Peyer's patch (tissue), 4 donors: Measurements from ENCODE around the gene PDE4D.

Experiments
- POLR2A ChIP-seq, 2 donors: fragments of 450-650 bp; IDR thresholded peaks; one replicate each; pipeline ENCODE4 v1.5.1; 2017; ENCODE audit warnings: antibody characterized with exemption in 2 of 2, mild to moderate bottlenecking in 2 of 2, moderate library complexity in 2 of 2
- TF ChIP-seq, protein P1 (sequence below), 6 experiments: fragments of 450-650 bp in 4 of 6; fragments of 200-600 bp in 2 of 6; sonication (generic) in 1 of 6; IDR thresholded peaks; one replicate each; pipeline ENCODE4 v1.5.1; 2017 to 2019; ENCODE audit warnings: antibody characterized with exemption in 6 of 6, mild to moderate bottlenecking in 3 of 6, moderate library complexity in 1 of 6

DNA sequence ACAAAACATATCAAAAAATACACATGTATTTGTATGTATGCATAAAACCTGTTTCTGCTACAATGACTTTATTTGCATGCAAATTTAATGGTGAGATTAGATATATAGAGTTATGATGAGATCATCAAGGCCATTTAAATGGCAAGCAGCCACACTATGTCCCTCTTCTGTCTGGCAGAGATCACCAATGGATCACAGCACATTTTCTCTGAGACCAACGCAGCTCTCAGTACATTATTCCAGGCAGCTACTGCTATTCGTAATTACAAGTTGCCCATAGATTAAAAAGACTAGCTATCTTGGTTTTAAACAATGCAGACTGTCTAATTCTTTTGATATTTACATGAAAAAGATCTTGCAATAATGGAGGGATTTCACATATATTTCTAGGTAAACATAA is 629.5 kb downstream of the PDE4D start:
- no peak for TF ChIP-seq POLR2A (IDR thresholded peaks at IDR 0.05)
- TF ChIP-seq, protein P1, sequence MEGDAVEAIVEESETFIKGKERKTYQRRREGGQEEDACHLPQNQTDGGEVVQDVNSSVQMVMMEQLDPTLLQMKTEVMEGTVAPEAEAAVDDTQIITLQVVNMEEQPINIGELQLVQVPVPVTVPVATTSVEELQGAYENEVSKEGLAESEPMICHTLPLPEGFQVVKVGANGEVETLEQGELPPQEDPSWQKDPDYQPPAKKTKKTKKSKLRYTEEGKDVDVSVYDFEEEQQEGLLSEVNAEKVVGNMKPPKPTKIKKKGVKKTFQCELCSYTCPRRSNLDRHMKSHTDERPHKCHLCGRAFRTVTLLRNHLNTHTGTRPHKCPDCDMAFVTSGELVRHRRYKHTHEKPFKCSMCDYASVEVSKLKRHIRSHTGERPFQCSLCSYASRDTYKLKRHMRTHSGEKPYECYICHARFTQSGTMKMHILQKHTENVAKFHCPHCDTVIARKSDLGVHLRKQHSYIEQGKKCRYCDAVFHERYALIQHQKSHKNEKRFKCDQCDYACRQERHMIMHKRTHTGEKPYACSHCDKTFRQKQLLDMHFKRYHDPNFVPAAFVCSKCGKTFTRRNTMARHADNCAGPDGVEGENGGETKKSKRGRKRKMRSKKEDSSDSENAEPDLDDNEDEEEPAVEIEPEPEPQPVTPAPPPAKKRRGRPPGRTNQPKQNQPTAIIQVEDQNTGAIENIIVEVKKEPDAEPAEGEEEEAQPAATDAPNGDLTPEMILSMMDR (IDR thresholded peaks at IDR 0.05) = no peak
